SU-DHL-6 (cell line): Measurements from ENCODE around the gene INPPL1.

ENCODE experiments used
- EZH2phosphoT487 ChIP-seq: fragments of 200-600 bp; sonication (generic), shearing (Covaris generic); conservative IDR thresholded peaks from 2 replicates; pipeline ENCODE4 v1.6.1; 2018; ENCODE audit warnings: mild to moderate bottlenecking, antibody characterized with exemption, low read length, moderate library complexity, mixed read lengths
- TF ChIP-seq, protein P1 (sequence below): fragments of 200-600 bp; sonication (generic); IDR thresholded peaks from one replicate; pipeline ENCODE4 v1.5.1; 2017; ENCODE audit warnings: antibody characterized with exemption, mild to moderate bottlenecking, low read length, moderate library complexity; ENCODE audit not compliant: insufficient read depth, poor library complexity, severe bottlenecking

GRCh38 chr11:72278905-72279304, 54.3 kb downstream of the INPPL1 start:
- TF ChIP-seq, protein P1, sequence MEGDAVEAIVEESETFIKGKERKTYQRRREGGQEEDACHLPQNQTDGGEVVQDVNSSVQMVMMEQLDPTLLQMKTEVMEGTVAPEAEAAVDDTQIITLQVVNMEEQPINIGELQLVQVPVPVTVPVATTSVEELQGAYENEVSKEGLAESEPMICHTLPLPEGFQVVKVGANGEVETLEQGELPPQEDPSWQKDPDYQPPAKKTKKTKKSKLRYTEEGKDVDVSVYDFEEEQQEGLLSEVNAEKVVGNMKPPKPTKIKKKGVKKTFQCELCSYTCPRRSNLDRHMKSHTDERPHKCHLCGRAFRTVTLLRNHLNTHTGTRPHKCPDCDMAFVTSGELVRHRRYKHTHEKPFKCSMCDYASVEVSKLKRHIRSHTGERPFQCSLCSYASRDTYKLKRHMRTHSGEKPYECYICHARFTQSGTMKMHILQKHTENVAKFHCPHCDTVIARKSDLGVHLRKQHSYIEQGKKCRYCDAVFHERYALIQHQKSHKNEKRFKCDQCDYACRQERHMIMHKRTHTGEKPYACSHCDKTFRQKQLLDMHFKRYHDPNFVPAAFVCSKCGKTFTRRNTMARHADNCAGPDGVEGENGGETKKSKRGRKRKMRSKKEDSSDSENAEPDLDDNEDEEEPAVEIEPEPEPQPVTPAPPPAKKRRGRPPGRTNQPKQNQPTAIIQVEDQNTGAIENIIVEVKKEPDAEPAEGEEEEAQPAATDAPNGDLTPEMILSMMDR = no peak
- TF ChIP-seq EZH2phosphoT487 = no peak
